Kasumi-1 (cell line): ENCODE results near the gene TNFRSF14.
"Not testable (repeated sequence)": the region's sequence is repeated elsewhere in the genome, so short reads cannot be mapped to it uniquely, and the experiment has no call there.

ENCODE experiments used
- DNase-seq, 2 experiments: peaks; one replicate each; lab custom pipeline; 2025; lab: John Stamatoyannopoulos, UW

TNFRSF14 gene

DNA sequence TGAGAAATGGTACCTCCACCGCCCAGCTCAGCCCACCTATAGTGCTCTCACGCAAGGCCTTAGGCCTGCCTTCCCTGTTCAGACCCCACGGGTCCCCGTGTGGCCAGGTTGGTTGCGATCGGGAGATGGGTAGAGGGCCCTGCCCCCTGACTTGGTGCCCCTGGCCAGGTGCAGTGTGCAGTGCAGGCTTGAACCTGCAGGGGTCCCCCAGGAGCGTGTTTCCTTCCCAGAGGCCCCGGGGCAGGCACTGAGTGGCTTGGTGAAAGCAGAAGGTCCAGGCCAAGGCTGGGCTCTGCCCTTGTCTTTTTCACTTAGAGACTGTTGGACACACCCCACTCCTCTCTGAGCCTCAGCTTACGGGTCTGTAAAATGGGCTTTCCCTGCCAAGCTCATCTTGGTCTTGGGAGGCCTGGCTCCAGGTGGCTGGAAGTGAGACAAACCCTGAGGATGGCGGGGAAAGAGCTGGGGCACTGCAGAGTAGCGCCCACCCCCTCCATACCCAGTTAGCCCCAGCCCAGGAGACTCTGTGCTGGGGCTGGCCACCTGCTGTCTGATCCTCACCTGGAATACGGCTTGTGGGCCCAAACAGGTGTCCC lies 16.8 kb upstream of the TNFRSF14 start:
- peak in 1 of 2 experiments; percentile 10 for DNase-seq

DNA sequence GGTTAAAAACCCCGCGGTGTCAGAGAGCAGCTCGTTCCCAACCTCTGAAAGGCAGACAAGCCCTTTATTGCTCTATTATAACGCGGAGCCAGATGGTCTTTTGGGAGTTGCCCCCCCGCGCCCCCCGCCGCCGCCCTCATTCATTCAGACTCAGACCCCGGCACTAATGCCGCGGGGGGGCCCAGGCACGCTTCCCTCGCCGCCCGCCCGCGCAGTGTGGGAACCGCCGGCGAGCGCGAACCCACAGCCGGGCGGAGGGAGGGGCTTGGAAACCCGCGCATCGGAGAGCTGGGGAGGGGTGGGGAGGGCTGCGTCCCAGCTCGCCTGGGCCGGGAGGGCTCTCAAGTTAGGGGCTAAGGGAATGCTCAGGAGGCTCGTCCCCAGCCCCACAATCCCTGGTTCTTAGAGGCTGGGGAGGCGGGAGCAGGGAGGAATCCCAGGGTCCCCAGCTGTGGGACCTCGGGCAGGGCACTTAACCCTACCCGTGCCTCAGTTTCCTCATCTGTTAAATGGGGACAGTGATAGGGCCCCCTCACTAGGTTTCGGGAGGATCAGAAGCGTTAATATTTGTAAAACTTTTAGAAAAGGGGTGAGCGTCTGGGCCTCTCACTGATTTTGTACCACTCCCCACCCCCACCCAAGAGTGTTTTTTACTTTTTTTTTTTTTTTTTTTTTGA lies 15.2 kb upstream of the TNFRSF14 start:
- DNase-seq = no peak

DNA sequence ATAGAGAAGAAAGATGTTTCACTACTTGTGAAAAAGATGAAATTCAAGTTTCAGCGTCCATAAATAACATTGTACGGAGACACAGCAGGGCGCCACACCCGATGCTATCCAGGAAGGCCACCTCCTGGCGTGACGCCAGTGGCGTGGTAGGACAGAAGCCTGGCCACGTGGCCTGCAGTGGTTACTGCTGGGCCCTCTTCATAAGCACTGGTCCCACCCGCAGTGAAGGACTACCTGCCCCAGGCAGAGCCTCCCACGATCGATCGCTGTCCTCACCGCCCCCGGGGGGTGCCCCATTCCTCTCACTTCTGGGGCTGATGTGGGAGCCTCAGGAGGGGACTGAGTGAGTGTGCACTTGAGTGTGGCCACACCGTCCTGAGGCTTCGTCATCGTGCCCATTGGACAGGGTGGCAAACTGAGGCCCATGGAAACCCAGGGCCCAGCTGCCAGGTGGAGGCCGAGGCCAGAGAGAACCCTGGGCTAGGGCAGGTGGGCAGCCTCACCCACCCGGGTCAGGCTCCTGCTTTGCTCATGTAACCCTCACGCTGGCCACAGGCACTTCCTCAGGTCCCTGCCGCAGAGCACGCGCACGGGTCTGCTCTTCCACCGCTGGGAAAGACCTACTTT lies 14.4 kb upstream of the TNFRSF14 start:
- DNase-seq = no peak

DNA sequence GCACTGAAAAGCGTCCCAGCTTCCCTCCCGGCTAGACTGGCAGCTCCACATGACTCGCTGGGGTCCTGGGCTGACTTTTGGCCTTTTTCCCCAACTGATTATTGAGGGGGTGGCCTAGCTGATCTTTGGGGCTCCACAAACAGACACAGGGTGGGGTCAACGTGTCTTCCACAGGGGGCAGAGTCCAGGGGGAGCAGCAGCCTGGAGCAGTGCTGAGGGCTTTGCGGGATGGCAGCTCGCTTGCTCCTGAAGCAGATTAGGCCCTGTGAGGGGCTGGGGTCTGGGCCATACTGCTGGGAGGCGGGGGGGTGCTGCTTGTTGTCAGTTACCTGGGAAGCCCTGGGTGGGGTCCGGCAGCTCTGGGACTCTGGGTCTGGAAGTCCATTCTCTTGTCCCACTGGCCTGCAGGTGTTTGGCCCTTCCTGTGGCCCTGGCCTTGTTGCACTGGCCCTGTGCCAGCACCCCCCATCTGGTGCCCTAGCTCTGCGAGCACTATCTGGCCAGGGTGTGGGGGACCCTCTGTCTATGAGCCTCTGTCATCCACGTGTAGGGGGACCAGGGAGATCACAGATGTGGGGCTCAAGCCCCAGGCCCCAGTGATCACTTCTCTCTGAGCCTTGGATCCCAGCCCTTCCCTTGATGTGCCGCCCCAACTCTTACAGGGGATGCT lies 13.8 kb upstream of the TNFRSF14 start:
- DNase-seq = no peak

DNA sequence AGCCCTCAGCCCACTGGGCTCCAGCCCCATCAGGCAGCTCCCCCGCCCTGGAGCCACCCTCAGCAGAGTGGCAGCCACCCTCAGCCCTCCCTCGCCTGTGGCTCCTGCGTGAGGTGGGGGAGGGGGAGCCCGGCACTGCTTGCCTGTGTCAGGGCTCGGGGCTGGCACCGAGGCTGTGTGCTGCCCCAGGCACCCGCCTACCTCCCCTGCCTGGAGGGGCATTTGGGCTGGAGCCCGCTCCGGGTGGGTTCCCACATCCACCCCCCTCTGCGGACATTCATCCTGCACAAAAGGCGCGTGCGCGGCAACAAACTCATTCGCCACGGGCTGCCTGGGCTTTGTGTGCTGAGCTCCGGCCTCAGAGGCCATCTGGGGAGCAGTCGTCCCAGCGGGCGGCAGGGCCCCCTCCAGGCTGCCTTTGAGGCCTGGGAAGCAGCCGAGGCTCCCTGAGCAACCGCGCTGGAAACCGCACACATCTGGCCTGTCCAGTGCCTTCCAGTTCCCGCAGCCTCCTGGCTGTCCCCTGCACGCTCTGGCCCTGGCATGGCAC lies 12.6 kb upstream of the TNFRSF14 start:
- no peak for DNase-seq

DNA sequence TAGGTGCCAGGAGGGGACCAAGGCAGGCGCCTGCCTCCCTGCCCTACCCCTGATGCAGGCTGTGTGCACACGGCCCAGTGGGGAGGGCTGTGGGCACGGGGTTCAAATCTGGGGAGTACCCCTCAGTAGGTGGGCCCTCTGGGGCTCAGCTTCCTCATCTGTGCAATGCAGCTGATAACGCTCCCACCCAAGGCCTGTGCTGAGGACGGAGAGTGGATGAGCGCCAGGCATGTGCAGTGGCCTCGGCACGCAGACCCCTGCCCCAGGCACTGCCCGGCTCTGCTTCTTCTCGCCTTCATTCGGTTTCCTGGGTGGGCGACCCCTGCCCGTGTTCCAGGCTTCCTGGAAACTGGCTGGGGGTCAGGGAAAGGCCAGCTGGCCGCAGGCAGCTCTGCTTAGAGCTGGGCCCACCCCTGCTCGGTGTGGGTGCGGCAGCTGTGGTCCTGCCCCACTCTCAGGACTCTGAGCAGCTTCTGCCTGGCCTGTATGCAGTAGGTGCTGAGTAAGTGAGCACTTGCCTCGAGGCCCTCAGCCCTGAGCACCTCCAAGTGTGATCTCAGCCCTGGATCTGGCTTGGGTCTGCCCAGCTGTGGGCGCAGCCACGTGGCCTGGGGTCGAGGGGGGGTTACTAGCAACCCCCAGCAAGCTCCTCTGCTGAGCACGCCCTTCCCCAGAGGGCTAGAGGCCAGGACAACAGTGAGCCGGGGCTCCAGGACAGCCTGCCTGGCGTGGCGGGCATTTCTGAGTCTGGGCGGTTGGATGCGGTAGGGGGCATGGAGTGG lies 11.9 kb upstream of the TNFRSF14 start:
- no peak for DNase-seq

DNA sequence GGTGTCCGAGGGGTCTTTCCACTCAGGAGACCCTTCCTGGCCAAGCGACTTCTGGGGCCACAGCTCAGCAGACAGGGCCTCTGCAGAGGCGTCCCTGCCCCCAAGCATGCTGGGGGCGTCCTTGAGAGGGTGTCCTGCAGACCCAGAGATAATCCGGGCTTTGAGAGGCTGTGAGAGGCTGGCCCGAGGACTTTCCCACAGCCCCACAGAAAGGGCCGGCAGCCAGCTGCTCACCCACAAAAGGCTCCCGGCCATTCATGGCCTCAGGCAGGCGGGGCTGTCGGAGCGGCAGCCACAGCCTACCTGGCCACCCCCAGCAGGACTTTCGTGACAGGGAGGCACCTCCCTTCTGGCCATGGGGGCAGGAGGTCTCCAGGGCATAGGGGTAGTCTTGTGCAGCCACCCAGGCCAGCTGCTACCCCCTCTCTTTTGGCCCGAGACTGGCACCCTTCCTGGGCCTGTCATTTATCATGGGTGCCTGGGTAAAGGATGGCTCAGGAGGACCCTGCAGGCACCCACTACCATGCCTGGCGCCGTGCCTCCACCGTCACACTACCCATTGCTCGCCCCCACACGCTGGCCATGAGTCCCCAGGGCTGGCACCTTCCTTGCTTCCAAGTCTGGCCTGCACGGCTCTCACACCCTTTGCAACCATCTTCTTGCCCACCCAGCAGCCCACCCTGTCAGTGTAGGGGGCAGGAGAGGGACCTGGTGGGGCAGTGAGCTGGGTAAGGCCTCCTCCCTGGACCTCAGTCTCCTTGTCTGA lies 11.1 kb upstream of the TNFRSF14 start:
- DNase-seq = no peak

DNA sequence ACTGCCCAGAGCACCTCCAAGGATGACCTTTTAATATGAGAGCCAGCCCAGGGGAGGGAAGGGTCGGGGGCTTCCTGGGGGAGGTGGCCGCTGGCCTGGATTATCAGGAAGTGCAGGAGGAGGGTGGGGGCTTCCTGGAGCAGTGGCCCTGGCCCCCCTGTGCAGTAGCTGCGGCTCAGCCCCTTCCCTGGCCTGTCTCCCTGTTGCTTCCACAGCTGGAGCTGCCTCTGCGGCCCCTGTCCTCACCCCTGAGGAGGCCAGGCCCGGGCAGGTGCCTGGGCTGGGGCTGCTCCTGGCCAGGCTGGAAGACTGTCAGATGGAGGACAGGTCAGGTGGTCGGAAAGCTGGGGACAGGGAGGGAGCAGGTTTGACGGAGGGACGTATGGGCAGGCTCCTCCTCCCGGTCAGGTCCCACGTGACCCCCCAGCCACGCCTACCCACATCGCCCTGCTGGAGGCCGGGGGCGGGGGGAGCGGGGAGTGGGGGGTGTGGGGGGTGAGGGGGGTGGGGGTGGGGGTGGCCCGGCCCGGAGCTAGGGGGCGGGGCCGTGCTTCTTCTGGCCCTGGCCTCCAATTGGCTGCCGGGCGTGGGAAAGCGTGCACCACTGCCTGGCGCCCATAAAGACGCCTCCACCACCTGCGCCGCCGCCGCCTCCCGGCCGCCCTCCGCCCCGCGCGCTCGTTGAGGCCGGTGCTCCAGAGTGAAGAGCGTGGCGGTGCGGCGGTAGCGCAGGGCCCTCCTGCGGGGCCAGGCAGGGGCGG lies 10.2 kb upstream of the TNFRSF14 start:
- peak; percentile 53 to 61 for DNase-seq

DNA sequence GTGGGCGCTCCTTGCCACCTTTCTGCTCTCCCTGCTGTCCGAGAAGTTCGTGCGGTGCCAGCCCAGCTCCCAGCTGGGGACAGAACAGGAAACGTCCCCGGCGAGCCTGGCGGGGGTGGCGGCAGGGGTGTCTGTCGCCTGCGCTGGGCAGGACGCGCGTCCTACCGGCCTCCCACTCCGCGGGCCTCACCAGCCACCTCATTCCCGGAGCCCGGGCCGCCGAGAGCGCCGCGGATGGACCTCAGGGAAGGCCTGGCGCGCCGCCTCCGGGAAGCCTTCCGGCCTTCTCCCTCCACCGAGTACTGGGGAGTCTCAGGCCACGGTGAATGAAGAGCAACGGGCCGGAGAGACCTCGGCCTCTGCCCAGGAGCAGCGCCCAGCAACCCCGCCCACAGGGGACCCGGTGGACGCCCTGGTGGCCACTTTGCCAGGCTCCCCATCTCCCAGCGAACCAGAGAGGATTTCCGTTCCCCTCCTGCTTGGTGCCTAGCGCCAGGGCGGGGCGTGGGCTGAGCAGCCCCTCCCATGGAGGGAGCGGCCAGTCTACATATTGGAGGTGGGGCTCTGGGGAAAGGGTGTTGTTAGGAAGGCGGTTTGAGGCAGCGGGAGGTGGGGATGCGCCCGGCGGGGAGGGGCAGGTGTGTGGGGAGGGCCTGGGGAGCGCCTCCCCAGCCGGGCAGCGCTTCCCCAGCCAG lies 9.5 kb upstream of the TNFRSF14 start:
- peak; percentile 65 to 76 for DNase-seq

DNA sequence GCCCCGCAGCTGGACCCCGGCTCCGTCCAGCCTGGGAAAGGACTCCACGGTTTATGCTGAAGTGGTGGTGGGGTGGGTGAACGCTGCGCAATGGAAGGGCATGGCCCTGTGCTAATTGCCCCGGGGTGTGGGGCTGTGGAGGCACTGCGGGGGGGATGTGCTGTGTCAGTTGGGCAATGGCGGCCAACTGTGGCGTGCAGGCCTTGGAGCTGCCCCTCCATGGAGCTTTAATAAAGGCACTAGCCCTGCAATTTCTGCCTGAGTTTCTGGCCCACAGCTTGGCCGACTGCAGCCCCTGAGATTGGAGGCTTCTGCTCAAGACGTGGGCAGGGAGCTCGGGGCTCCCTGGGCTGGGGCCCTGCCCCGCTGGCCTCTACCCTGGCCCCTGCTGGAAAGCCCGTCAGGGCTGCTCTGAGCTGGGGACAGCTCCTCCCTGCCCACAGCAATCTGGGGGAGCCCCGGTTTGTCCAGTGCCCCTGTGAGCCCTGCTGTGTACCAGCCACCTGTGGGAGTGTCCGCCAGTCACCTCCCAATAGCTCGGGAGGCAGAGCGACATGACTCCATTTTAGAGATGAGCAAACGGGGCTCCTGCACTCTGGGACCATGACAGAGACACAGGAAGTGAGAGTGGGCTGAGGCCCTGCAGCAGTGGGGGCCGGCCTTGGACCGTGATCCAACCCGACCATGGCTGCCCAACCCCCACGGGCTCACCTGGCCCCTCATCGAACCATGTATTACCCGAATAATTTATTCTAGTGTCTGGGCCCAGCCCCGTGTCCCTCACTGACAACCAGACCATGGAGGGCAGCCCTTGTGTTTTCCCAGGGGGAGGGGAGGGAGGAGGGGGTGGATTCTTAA lies 8.7 kb upstream of the TNFRSF14 start:
- DNase-seq = no peak

DNA sequence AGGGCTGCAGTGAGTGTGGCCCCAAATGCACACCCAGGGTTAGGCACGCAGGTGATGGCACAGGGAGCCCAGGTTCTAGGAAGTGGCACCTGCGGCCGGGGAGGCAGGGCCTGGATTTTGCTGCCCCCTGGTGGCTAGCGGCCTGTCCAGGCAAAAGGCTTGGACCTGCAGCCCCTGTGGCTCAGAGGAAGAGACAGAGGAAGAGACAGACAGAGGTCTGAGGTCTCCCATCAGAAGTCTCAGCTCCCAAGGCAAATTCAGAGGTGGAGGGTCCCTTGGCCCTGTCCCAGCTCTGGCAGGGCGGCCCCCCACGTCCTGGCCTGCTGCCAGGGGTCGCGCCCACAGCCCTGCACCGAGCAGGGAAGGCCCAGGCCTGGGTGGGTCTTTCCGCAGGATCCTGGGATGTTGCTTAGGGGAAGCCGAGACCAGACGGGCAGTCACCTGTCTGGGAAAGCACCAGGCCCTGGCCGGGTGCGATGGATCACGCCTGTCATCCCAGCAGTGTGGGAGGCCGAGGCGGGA lies 8.0 kb upstream of the TNFRSF14 start:
- DNase-seq = peak; percentile 38 to 50

DNA sequence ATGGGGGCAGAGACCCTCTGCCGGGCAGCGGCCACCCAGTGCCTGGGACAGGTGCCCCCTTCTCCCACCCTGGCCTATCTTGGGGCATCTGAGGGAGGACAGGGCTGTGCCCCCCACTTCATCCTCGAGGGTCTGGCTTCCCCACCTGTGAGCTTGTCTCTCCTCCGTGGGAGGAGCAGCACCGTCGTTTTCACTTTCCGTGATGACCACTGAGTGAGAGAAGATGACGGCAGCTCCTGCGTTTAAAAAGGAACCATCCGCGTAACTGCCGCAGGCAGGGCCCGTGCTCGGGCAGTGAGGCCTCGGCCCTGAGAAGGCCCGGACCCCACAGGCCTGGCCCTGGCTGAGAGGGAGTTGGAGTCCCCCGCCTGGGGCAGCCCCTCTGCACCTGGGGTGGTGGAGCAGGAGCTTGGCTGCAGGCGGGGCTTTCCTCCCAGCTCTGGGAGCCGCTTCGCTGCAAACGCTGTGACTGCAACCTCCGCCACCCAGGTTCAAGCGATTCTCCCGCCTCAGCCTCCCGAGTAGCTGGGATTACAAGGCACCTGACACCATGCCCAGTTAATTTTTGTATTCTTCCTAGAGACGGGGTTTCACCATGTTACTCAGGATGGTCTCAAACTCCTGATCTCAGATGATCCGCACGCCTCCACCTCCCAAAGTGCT lies 6.7 kb upstream of the TNFRSF14 start:
- not testable (repeated sequence) for DNase-seq

DNA sequence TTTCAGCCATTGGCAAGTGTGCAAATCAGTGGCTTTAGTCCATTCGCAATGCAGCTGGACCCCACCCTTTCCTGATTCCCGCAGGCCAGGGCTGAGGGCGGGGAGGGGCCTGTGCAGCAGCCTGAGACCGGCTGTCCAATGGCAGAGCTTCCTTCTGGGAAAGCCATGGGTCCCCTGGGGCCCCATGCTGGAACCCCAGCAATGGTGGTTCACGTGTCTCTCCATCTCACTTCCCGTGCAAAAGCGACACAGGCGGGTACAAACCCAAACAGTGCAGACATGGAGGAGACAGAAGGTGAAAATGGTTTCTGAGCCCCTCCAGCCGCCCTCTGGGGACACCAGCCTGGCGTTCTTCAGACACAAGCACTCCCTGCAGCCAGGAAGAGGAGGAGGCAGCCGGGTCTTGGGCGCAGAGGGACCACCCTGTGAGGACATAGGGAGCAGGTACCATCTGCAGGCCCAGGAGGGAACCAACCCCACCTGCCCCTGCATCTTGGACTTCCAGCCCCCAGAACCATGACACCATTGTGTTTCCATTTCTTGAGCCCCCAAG lies 5.8 kb upstream of the TNFRSF14 start:
- not testable (repeated sequence) for DNase-seq

DNA sequence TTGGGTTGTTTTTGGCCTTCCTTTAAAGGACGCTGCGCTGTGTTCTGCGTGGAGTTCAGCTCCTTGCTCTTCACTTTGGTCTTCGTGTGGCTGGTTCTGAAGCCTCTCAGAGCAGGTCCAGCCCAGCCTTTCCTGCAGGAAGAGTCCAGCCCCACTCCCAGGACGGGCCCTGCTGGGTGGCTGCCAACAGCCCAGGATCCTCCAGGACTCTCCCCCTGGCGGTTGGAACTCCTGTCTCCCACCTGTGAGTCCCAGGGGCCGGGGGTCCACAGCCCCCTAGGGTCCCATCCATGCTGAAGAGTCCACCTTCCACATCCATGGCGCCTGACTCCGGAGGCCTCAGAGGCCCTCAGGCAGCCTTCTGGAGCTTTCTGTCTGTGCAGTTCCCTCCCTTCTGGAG lies 4.6 kb upstream of the TNFRSF14 start:
- DNase-seq = not testable (repeated sequence)

DNA sequence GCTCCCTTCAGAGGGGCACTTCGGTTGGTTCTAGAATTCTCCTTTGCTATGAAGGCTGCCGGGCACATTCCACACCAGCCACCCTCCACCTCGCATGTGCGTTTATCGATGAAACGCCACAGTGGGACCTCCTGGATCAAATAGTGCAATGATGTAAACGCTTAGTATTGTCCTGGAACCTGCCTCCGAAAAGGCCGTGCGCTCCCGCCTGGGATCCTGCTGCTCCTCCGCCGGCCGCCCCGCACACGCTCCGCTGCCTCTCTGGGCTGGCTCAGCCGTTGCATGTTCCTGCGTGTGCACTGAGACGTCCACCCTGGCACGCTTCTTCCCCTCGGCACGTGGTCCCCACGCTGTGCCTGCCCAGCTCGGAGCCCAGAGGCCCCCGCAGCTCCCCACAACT lies 4.0 kb upstream of the TNFRSF14 start:
- DNase-seq = no peak

DNA sequence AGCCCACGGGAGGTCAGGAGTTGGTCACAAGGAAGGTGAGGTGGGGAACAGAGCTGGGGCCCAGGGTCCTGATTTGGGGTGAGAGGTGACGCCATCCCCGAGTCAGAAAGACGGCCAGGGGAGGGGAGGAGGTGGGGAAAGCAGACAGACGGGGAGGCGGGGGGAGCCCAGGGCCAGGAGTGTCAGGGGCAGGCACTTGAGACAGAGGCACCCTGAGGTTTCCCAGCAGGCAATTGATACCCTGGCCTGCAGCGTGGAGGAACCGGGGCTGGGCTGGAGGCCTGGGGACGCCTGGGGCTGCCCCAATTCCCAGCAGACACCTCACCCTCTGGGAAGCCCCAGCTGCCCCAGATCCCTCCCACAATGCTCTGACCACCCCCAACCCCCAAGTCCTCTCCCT lies 3.1 kb upstream of the TNFRSF14 start:
- not testable (repeated sequence) for DNase-seq

DNA sequence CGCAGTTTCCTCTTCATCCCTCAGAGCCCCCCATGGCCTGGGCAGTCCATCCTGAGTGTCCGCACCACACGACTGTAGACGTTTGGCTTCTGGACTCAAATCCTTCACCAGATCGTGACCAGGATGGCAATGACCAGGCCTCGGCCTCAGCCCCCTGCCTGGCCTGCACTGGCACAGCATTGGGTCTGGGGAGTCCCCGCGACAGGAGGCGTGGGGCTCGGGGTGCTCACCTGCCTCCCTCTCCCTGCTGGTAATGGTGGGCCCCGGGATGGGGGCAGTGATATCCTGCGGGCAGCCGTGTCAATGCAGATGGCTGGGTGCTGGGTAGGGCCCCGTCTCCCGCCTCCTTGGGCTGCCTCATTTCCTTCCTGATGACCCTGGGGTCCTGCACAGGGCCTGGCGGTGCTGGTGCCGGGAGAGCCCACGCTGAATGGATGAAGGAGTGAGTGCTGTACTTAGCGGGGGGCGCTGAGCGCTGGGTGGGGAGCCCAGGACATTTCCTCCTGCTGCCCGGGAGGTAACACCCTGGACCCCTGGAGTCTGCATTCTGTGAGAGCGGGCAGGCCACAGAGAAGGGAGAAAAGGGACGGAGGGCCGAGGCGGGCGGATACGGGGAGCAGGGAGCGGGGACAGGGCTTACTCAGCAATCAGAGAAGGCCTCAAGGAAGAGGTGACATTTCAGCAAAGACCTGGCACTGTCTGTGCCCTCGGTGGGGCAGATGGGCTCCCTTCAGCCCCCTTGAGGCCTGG lies 2.1 kb upstream of the TNFRSF14 start:
- no peak for DNase-seq
